Duodenal mucosa (tissue), 2 donors: Measurements from ENCODE around the gene ACAT2.
"Not testable (repeated sequence)": the region's sequence is repeated elsewhere in the genome, so short reads cannot be mapped to it uniquely, and the experiment has no call there.

ENCODE experiments used
- H3K27ac ChIP-seq: one replicate; pipeline ENCODE4 v1.7.0; 2013; ENCODE audit warnings: low read depth, low read length
- H3K27me3 ChIP-seq, 2 donors: one replicate each; pipeline ENCODE4 v1.7.0; 2013; ENCODE audit warnings: low read length in 2 of 2, control low read depth in 1 of 2; ENCODE audit not compliant: insufficient read depth in 2 of 2, control insufficient read depth in 1 of 2
- H3K36me3 ChIP-seq, 2 donors: one replicate each; pipeline ENCODE4 v1.7.0; 2013; ENCODE audit warnings: low read length in 2 of 2, control low read depth in 1 of 2; ENCODE audit not compliant: insufficient read depth in 2 of 2, control insufficient read depth in 1 of 2
- H3K4me1 ChIP-seq, 2 donors: one replicate each; pipeline ENCODE4 v1.7.0; 2013; ENCODE audit warnings: low read length in 2 of 2, control low read depth in 1 of 2; ENCODE audit not compliant: insufficient read depth in 2 of 2, control insufficient read depth in 1 of 2
- H3K4me3 ChIP-seq, 2 donors: one replicate each; pipeline ENCODE4 v1.7.0; 2013; ENCODE audit warnings: low read length in 2 of 2, low read depth in 1 of 2
- H3K9ac ChIP-seq, 2 donors: one replicate each; pipeline ENCODE4 v1.7.0; 2013; ENCODE audit warnings: low read length in 2 of 2, low read depth in 1 of 2
- H3K9me3 ChIP-seq, 2 donors: one replicate each; pipeline ENCODE4 v1.7.0; 2013; ENCODE audit warnings: low read length in 2 of 2, control low read depth in 1 of 2; ENCODE audit not compliant: control insufficient read depth in 1 of 2

Gene ACAT2

GRCh38 chr6:159721981-159722380 is 39.9 kb upstream of the ACAT2 start:
- not testable (repeated sequence) for H3K27ac ChIP-seq, H3K4me3 ChIP-seq, H3K9ac ChIP-seq, H3K27me3 ChIP-seq, H3K9me3 ChIP-seq, H3K4me1 ChIP-seq, H3K36me3 ChIP-seq

DNA sequence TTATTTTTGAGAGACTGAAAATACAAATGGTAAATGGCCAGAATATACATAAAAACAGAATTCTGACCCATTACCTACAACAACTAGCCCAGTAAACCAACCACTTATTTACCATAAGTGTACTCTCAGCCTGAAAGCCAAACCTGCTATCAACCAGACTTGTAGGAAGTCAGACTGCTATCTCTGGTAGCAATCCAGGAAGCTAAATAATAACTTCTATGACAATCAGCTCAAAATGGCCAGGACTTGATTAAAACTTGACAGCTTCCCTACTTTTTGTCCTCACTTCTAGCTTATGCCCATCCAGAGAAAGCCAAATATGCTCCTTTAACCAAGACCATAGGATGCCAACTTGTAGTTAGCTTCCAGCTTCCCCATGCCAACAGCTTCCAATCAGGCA is 39.2 kb upstream of the ACAT2 start:
- peaks cover 0 to 6% of the 10 kb centered on the region in 2 donors for H3K36me3 ChIP-seq
- H3K9ac ChIP-seq: no peak overlapping the region
- H3K4me1 ChIP-seq: peaks cover 6% of the 10 kb centered on the region in 2 donors
- H3K27me3 ChIP-seq: no peaks in the 10 kb centered on the region
- H3K27ac ChIP-seq: no peak overlapping the region
- no peak overlapping the region for H3K4me3 ChIP-seq
- no peaks in the 10 kb centered on the region for H3K9me3 ChIP-seq

GRCh38 chr6:159723259-159723658 is 38.6 kb upstream of the ACAT2 start:
- no peaks in the 10 kb centered on the region for H3K9me3 ChIP-seq
- H3K36me3 ChIP-seq: peaks cover 0 to 6% of the 10 kb centered on the region in 2 donors
- H3K4me3 ChIP-seq: no peak overlapping the region
- H3K4me1 ChIP-seq: peaks cover 6% of the 10 kb centered on the region in 2 donors
- no peak overlapping the region for H3K9ac ChIP-seq
- no peak overlapping the region for H3K27ac ChIP-seq
- no peaks in the 10 kb centered on the region for H3K27me3 ChIP-seq

DNA sequence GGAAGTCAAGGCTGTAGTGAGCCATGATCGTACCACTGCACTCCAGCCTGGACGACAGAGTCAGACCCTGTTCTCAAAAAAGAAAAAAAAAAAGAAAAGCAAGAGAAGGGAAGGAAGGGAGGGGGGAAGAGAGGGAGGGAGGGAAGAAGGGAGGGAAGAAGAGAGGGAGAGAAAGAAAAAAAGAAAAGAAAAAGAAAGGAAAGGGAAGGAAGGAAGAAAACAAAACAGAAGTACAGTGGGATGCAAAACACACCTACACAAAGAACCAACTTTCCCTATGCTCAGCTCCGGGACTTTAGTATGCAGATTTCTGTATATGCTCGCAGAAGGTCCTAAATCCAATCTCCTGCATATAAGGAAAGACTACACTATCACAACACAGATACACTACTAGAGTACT is 37.1 kb upstream of the ACAT2 start:
- no peak overlapping the region for H3K9ac ChIP-seq
- no peak overlapping the region for H3K4me3 ChIP-seq
- no peaks in the 10 kb centered on the region for H3K27me3 ChIP-seq
- H3K4me1 ChIP-seq: peaks cover 15 to 17% of the 10 kb centered on the region in 2 donors
- H3K27ac ChIP-seq: no peak overlapping the region
- H3K9me3 ChIP-seq: no peaks in the 10 kb centered on the region
- peaks cover 0 to 3% of the 10 kb centered on the region in 2 donors for H3K36me3 ChIP-seq

DNA sequence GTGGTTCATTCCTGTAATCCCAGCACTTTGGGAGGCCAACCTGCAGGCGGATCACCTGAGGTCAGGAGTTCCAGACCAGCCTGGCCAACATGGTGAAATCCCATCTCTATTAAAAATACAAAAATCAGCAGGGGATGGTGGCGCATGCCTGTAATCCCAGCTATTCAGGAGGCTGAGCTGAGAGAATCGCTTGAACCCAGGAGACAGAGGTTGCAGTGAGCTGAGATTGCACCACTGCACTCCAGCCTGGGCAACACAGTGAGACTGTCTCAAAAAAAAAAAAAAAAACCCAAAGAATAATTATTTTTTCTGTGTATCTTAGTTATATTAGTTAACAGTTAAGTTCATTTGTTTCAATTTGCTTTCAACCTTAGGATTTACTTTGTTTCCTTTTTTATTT is 36.6 kb upstream of the ACAT2 start:
- H3K4me3 ChIP-seq: not testable (repeated sequence)
- peaks cover 19 to 22% of the 10 kb centered on the region in 2 donors for H3K4me1 ChIP-seq

GRCh38 chr6:159726255-159726917 is 35.5 kb upstream of the ACAT2 start:
- Histone ChIP-seq H3K27me3 (no peaks in the 10 kb centered on the region), H3K4me3 (peak overlapping the region; percentile 92 to 93), H3K9me3 (no peaks in the 10 kb centered on the region), H3K9ac (peak overlapping the region; percentile 97), H3K4me1 (peaks cover 22 to 25% of the 10 kb centered on the region in 2 donors), H3K27ac (peak overlapping the region; percentile 99), H3K36me3 (peaks cover 0 to 3% of the 10 kb centered on the region in 2 donors)

More for the DNA sequence above, 36.6 kb upstream of the ACAT2 start:
- not testable (repeated sequence) for H3K9me3 ChIP-seq, H3K36me3 ChIP-seq, H3K9ac ChIP-seq, H3K27me3 ChIP-seq, H3K27ac ChIP-seq

- peak within 1 kb of the TSS; percentile 97 to 99 for H3K9ac ChIP-seq
- no peaks in the 10 kb centered on the region for H3K27me3 ChIP-seq
- H3K36me3 ChIP-seq: peaks cover 0 to 3% of the 10 kb centered on the region in 2 donors
- peak within 1 kb of the TSS; percentile 92 to 99 for H3K4me3 ChIP-seq
- no peaks in the 10 kb centered on the region for H3K9me3 ChIP-seq
- peaks cover 22 to 25% of the 10 kb centered on the region in 2 donors for H3K4me1 ChIP-seq
- peak within 1 kb of the TSS; percentile 99 for H3K27ac ChIP-seq
Measured at GRCh38 chr6:159726918-159727716, 34.7 kb upstream of the ACAT2 start, which contains the start of gene WTAP. WTAP (plus strand) TSS chr6:159727506; CDS start chr6:159736266, 8,760 bp downstream.

DNA sequence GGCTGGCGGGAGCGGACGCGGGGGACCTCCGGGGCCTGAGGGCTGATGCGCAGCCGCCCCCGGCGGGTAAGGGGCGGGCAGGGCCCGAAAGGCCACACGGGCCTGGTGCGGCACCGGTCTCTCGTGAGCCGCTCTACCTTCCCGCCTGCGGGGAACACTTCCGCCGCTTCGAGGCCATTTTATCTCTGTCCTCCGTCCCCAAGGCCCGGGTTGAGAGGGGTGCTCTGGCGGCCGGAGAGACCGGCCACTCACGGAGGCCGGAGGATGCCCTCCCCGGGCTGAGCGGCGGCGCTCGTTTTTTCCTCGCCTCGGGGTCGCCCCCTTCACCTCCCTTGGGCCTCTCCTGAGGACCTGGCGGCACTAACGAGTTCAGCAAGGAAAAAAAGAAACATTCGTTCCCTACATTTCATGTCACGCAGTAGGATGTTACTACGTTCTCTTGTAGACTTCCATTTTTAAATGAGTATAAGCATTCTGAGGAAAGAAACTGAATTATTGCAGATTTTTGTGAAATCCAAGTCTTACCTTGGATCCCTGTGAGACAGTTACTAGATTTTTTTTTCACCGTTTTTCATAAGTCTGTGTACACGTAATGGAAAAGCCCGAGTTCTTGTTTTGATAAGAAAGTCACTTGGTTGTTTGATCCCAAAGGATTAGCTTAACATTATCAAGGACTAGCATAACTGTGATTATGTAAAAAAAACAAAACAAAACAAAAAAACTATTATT is 34.0 kb upstream of the ACAT2 start:
- H3K27me3 ChIP-seq: no peaks in the 10 kb centered on the region
- no peaks in the 10 kb centered on the region for H3K9me3 ChIP-seq
- H3K4me3 ChIP-seq: peak overlapping the region; percentile 91 to 99
- H3K27ac ChIP-seq: peak overlapping the region; percentile 99
- H3K4me1 ChIP-seq: peaks cover 22 to 25% of the 10 kb centered on the region in 2 donors
- peaks cover 0 to 3% of the 10 kb centered on the region in 2 donors for H3K36me3 ChIP-seq
- peak overlapping the region; percentile 95 to 99 for H3K9ac ChIP-seq

GRCh38 chr6:159728531-159728964 is 33.3 kb upstream of the ACAT2 start:
- peaks cover 22 to 25% of the 10 kb centered on the region in 2 donors for H3K4me1 ChIP-seq

More at GRCh38 chr6:159728531-159728964, 33.3 kb upstream of the ACAT2 start:
- Histone ChIP-seq H3K27me3 (no peaks in the 10 kb centered on the region), H3K36me3 (no peaks in the 10 kb centered on the region), H3K27ac (no peak overlapping the region), H3K9me3 (no peaks in the 10 kb centered on the region), H3K9ac (peak overlapping the region; percentile 95 to 99), H3K4me3 (peak overlapping the region; percentile 91 to 99)
